HEK293 (cell line): ENCODE measurements around the gene CDK14.
A peak's percentile ranks its signal among the peaks of the same experiment; 100 is the strongest.

Source experiments
- CTCF ChIA-PET: fragments of 350-600 bp; formaldehyde crosslinking; extraction: SDS; loops from one replicate; lab custom pipeline; 2021; ENCODE audit warnings: antibody characterized with exemption; lab: Yijun Ruan, JAX
- POLR2A ChIA-PET: fragments of 300-600 bp; formaldehyde crosslinking; extraction: SDS; loops from one replicate; lab custom pipeline; 2020; ENCODE audit warnings: antibody characterized with exemption, inconsistent platforms; lab: Yijun Ruan, JAX
- H3K27ac ChIP-seq: fragments of 200-500 bp; sonication (Bioruptor generic); 2 replicates; pipeline ENCODE4 v1.5.1; 2014; ENCODE audit warnings: low read depth, low read length, control low read depth, inconsistent platforms; ENCODE audit errors: extremely low read depth
- H3K36me3 ChIP-seq, 2 experiments: fragments of 200-500 bp in 1 of 2; sonication (Bioruptor generic) in 1 of 2; 1 replicate in 1 of 2; 2 replicates in 1 of 2; pipeline ENCODE4 v1.5.1; 2014 to 2017; ENCODE audit warnings: inconsistent platforms in 2 of 2, low read length in 2 of 2; ENCODE audit not compliant: control insufficient read depth in 2 of 2, insufficient read depth in 1 of 2
- H3K4me1 ChIP-seq: fragments of 200-500 bp; sonication (Bioruptor generic); 2 replicates; pipeline ENCODE4 v1.5.1; 2014; ENCODE audit warnings: mild to moderate bottlenecking, low read length, inconsistent platforms; ENCODE audit not compliant: control insufficient read depth, insufficient read depth
- H3K4me3 ChIP-seq: 2 replicates; pipeline ENCODE4 v1.5.1; 2011; ENCODE audit warnings: low read depth, mild to moderate bottlenecking, control low read depth, low read length, moderate library complexity
- H3K9me3 ChIP-seq: fragments of 200-500 bp; sonication (Bioruptor generic); 2 replicates; pipeline ENCODE4 v1.5.1; 2014; ENCODE audit warnings: low read depth, low read length, inconsistent platforms; ENCODE audit not compliant: control insufficient read depth, insufficient read depth
- BCL6B ChIP-seq: fragments of 450-650 bp; formaldehyde crosslinking; IDR thresholded peaks from 2 replicates; pipeline ENCODE4 v1.5.1; 2017; ENCODE audit warnings: missing biosample characterization, missing genetic modification characterization
- GLIS2 ChIP-seq: fragments of 450-650 bp; formaldehyde crosslinking; IDR thresholded peaks from 2 replicates; pipeline ENCODE4 v1.5.1; 2016; ENCODE audit warnings: missing biosample characterization, missing genetic modification characterization
- OVOL3 ChIP-seq: fragments of 450-650 bp; formaldehyde crosslinking; IDR thresholded peaks from 2 replicates; pipeline ENCODE4 v1.5.1; 2016; ENCODE audit warnings: missing biosample characterization, missing genetic modification characterization
- PRDM6 ChIP-seq: fragments of 450-650 bp; formaldehyde crosslinking; IDR thresholded peaks from 2 replicates; pipeline ENCODE4 v1.5.1; 2017; ENCODE audit warnings: missing biosample characterization, missing genetic modification characterization
- SP7 ChIP-seq: fragments of 450-650 bp; formaldehyde crosslinking; IDR thresholded peaks from 2 replicates; pipeline ENCODE4 v1.5.1; 2016; ENCODE audit warnings: missing biosample characterization, missing genetic modification characterization
- WT1 ChIP-seq: fragments of 450-650 bp; formaldehyde crosslinking; IDR thresholded peaks from 2 replicates; pipeline ENCODE4 v1.5.1; 2016; ENCODE audit warnings: missing biosample characterization, missing genetic modification characterization
- ZFP69B ChIP-seq: fragments of 450-650 bp; formaldehyde crosslinking; IDR thresholded peaks from 2 replicates; pipeline ENCODE4 v1.5.1; 2016; ENCODE audit warnings: missing biosample characterization, missing genetic modification characterization
- ZIC2 ChIP-seq: fragments of 450-650 bp; formaldehyde crosslinking; IDR thresholded peaks from 2 replicates; pipeline ENCODE4 v1.5.1; 2016; ENCODE audit warnings: missing biosample characterization, missing genetic modification characterization
- ZNF138 ChIP-seq: fragments of 450-650 bp; formaldehyde crosslinking; IDR thresholded peaks from 2 replicates; pipeline ENCODE4 v1.5.1; 2016; ENCODE audit warnings: missing biosample characterization, missing genetic modification characterization, borderline replicate concordance
- ZNF214 ChIP-seq: fragments of 450-650 bp; formaldehyde crosslinking; IDR thresholded peaks from 2 replicates; pipeline ENCODE4 v1.5.1; 2017; ENCODE audit warnings: missing biosample characterization, mild to moderate bottlenecking, missing genetic modification characterization, borderline replicate concordance
- ZNF26 ChIP-seq: fragments of 450-650 bp; formaldehyde crosslinking; IDR thresholded peaks from 2 replicates; pipeline ENCODE4 v1.5.1; 2016; ENCODE audit warnings: missing biosample characterization, missing genetic modification characterization
- ZNF280D ChIP-seq: fragments of 450-650 bp; formaldehyde crosslinking; IDR thresholded peaks from 2 replicates; pipeline ENCODE4 v1.5.1; 2016; ENCODE audit warnings: missing biosample characterization, missing genetic modification characterization
- ZNF366 ChIP-seq: fragments of 450-650 bp; formaldehyde crosslinking; conservative IDR thresholded peaks from 2 replicates; pipeline ENCODE4 v1.5.1; 2016; ENCODE audit warnings: missing biosample characterization, missing genetic modification characterization
- ZNF394 ChIP-seq: fragments of 450-650 bp; formaldehyde crosslinking; IDR thresholded peaks from 2 replicates; pipeline ENCODE4 v1.5.1; 2016; ENCODE audit warnings: missing biosample characterization, missing genetic modification characterization, mild to moderate bottlenecking, moderate library complexity, borderline replicate concordance
- ZNF416 ChIP-seq: fragments of 450-650 bp; formaldehyde crosslinking; IDR thresholded peaks from 2 replicates; pipeline ENCODE4 v1.5.1; 2016; ENCODE audit warnings: missing biosample characterization, missing genetic modification characterization
- ZNF473 ChIP-seq: fragments of 450-650 bp; formaldehyde crosslinking; IDR thresholded peaks from 2 replicates; pipeline ENCODE4 v1.5.1; 2017; ENCODE audit warnings: missing biosample characterization, missing genetic modification characterization
- ZNF501 ChIP-seq: fragments of 450-650 bp; formaldehyde crosslinking; IDR thresholded peaks from 2 replicates; pipeline ENCODE4 v1.5.1; 2016; ENCODE audit warnings: missing biosample characterization, missing genetic modification characterization
- ZNF518A ChIP-seq: fragments of 450-650 bp; formaldehyde crosslinking; conservative IDR thresholded peaks from 2 replicates; pipeline ENCODE4 v1.5.1; 2016; ENCODE audit warnings: low read depth, missing biosample characterization, missing genetic modification characterization
- ZNF629 ChIP-seq: fragments of 450-650 bp; formaldehyde crosslinking; IDR thresholded peaks from 2 replicates; pipeline ENCODE4 v1.5.1; 2017; ENCODE audit warnings: missing biosample characterization, missing genetic modification characterization
- ZNF660 ChIP-seq: fragments of 450-650 bp; IDR thresholded peaks from 2 replicates; pipeline ENCODE4 v1.5.1; 2018; ENCODE audit warnings: missing biosample characterization, mild to moderate bottlenecking, missing genetic modification characterization
- ZNF670 ChIP-seq: fragments of 450-650 bp; formaldehyde crosslinking; IDR thresholded peaks from 2 replicates; pipeline ENCODE4 v1.5.1; 2016; ENCODE audit warnings: missing biosample characterization, missing genetic modification characterization, low read depth
- ZSCAN23 ChIP-seq: fragments of 450-650 bp; formaldehyde crosslinking; IDR thresholded peaks from 2 replicates; pipeline ENCODE4 v1.5.1; 2016; ENCODE audit warnings: missing biosample characterization, missing genetic modification characterization

Gene CDK14

GRCh38 chr7:90594751-90595317, 1.3 kb upstream of the CDK14 start:
- no peak overlapping the region; the same call in 1 of the 2 replicates for H3K4me3 ChIP-seq
- CTCF ChIA-PET: interaction anchor here (0.7 to 3.4 kb wide), 4 partner anchors 15 to 440 kb away, joined by 3 to 19 read pairs (median 4); no protein-coding TSS in a partner anchor
- H3K27ac ChIP-seq: 0 out of 2 replicates have a peak overlapping the region, but pooled peaks have one; percentile 73
- H3K4me1 ChIP-seq: peaks cover 8% of the 10 kb centered on the region
- no peaks in the 10 kb centered on the region for H3K36me3 ChIP-seq
- no peaks in the 10 kb centered on the region for H3K9me3 ChIP-seq
- POLR2A ChIA-PET: interaction anchor here (1.4 kb wide), 1 partner anchor 12 kb away, joined by 3 read pairs; no protein-coding TSS in a partner anchor
- TF ChIP-seq ZNF280D (tag by site-specific recombination) (no peak), ZNF26 (tag by site-specific recombination) (no peak), ZFP69B (tag by site-specific recombination) (no peak), ZSCAN23 (tag by site-specific recombination) (no peak), ZNF394 (tag by site-specific recombination) (no peak), ZNF518A (tag by site-specific recombination) (no peak), WT1 (tag by site-specific recombination) (peak; percentile 96), GLIS2 (tag by site-specific recombination) (no peak), ZIC2 (tag by site-specific recombination) (peak; percentile 86), ZNF660 (0 out of 2 replicates have a peak, but pooled peaks have one; percentile 20), OVOL3 (tag by site-specific recombination) (no peak), BCL6B (no peak), ZNF138 (tag by site-specific recombination) (no peak), ZNF214 (tag by site-specific recombination) (no peak), ZNF501 (tag by site-specific recombination) (no peak), ZNF416 (tag by site-specific recombination) (no peak), ZNF670 (tag by site-specific recombination) (no peak), SP7 (tag by site-specific recombination) (peak; percentile 65), ZNF629 (tag by site-specific recombination) (0 out of 2 replicates have a peak, but pooled peaks have one; percentile 55), PRDM6 (tag by site-specific recombination) (peak; percentile 45; the same call in 1 of the 2 replicates), ZNF473 (tag by site-specific recombination) (no peak), ZNF366 (tag by site-specific recombination) (0 out of 2 replicates have a peak, but pooled peaks have one; percentile 15)
